H1 (cell line): ENCODE results near the gene PRR23E. TPM values are rescaled to one million over a fixed set of nuclear protein-coding genes. Genes with fewer than 3 reads are reported as not detected.

Experiments
- CTCF ChIA-PET: fragments of 300-600 bp; sonication (Branson Sonifier 250); formaldehyde crosslinking; loops from one replicate; lab custom pipeline; 2021; ENCODE audit not compliant: partially characterized antibody; lab: Charles Lee
- POLR2A ChIA-PET: fragments of 300-600 bp; sonication (Branson Sonifier 250); formaldehyde crosslinking; loops from one replicate; lab custom pipeline; 2021; ENCODE audit warnings: inconsistent platforms; ENCODE audit not compliant: partially characterized antibody; lab: Charles Lee
- DNase-seq, 2 experiments: peaks; one replicate each; pipeline versions ENCODE4 v3.0.0 to v3.0.0-alpha.2; 2010 to 2022; ENCODE audit warnings: low spot score in 2 of 2, low read depth in 1 of 2, mixed read lengths in 1 of 2
- FAIRE-seq: peaks from 2 replicates; lab custom pipeline; 2011; peaks lifted over from hg19 to GRCh38; lab: Jason Lieb, UNC
- H2AFZ ChIP-seq: 2 replicates; pipeline ENCODE4 v1.8.1; 2012; ENCODE audit warnings: low read length, inconsistent platforms
- H2AK5ac ChIP-seq: 2 replicates; pipeline ENCODE4 v1.6.1; 2013; ENCODE audit warnings: low read depth, low read length
- H2BK120ac ChIP-seq: replicated peaks from 2 replicates; pipeline ENCODE3; 2013; ENCODE audit warnings: low read depth, low read length, inconsistent platforms
- H2BK12ac ChIP-seq: 2 replicates; pipeline ENCODE4 v1.6.1; 2013; ENCODE audit warnings: low read depth, low read length
- H2BK15ac ChIP-seq: 2 replicates; pipeline ENCODE4 v1.6.1; 2013; ENCODE audit warnings: low read length
- H2BK20ac ChIP-seq: 2 replicates; pipeline ENCODE4 v1.6.1; 2013; ENCODE audit warnings: low read length
- H2BK5ac ChIP-seq: 2 replicates; pipeline ENCODE4 v1.6.1; 2013; ENCODE audit warnings: low read depth, low read length
- H3K14ac ChIP-seq: 2 replicates; pipeline ENCODE4 v1.6.1; 2013; ENCODE audit warnings: inconsistent platforms; ENCODE audit not compliant: insufficient read length
- H3K18ac ChIP-seq: 2 replicates; pipeline ENCODE4 v1.6.1; 2013; ENCODE audit warnings: low read length; ENCODE audit errors: extremely low read depth
- H3K23ac ChIP-seq: 2 replicates; pipeline ENCODE4 v1.6.1; 2013; ENCODE audit warnings: inconsistent platforms; ENCODE audit not compliant: insufficient read length
- H3K23me2 ChIP-seq: 2 replicates; pipeline ENCODE4 v1.6.1; 2013; ENCODE audit warnings: low read depth, low read length
- H3K27ac ChIP-seq: 2 replicates; pipeline ENCODE4 v1.6.1; 2011; ENCODE audit warnings: low read depth, low read length, inconsistent platforms
- H3K27me3 ChIP-seq, 4 experiments: replicated peaks in 1 of 4; 1 replicate in 1 of 4; 2 replicates in 3 of 4; pipeline versions ENCODE4 v1.6.1 to v1.8.1; 2011 to 2013; ENCODE audit warnings: low read length in 3 of 4, mild to moderate bottlenecking in 3 of 4, inconsistent platforms in 2 of 4, mixed read lengths in 2 of 4, moderate library complexity in 1 of 4; ENCODE audit not compliant: control insufficient read depth in 3 of 4, insufficient read depth in 3 of 4; ENCODE audit errors: extremely low read depth in 1 of 4
- H3K36me3 ChIP-seq, 4 experiments: 2 replicates each; pipeline versions ENCODE4 v1.6.1 to v1.8.1; 2011 to 2013; ENCODE audit warnings: mild to moderate bottlenecking in 4 of 4, low read length in 3 of 4, moderate library complexity in 2 of 4, control low read depth in 1 of 4, inconsistent platforms in 1 of 4; ENCODE audit not compliant: insufficient read depth in 4 of 4, control insufficient read depth in 2 of 4
- H3K4ac ChIP-seq: replicated peaks from 2 replicates; pipeline ENCODE3; 2013; ENCODE audit warnings: low read length, low read depth, mixed read lengths, inconsistent platforms; ENCODE audit not compliant: insufficient read length
- H3K4me1 ChIP-seq, 4 experiments: replicated peaks in 1 of 4; 1 replicate in 1 of 4; 2 replicates in 3 of 4; pipeline versions ENCODE4 v1.6.1 to v1.8.1; 2011 to 2013; ENCODE audit warnings: low read length in 3 of 4, inconsistent platforms in 2 of 4, mixed read lengths in 1 of 4; ENCODE audit not compliant: insufficient read depth in 4 of 4, control insufficient read depth in 3 of 4
- H3K4me2 ChIP-seq, 2 experiments: 2 replicates each; pipeline versions ENCODE4 v1.6.1 to v1.8.1; 2011 to 2013; ENCODE audit warnings: low read depth in 2 of 2, low read length in 2 of 2, control low read depth in 1 of 2, inconsistent platforms in 1 of 2, mild to moderate bottlenecking in 1 of 2; ENCODE audit not compliant: insufficient read depth in 1 of 2
- H3K4me3 ChIP-seq, 4 experiments: fragments of 200-600, 300-600 bp in 1 of 4; sonication (generic), shearing (Covaris generic), sonication (Bioruptor Twin) in 1 of 4; 2 replicates each; pipeline versions ENCODE4 v1.5.1 to v1.8.1; 2011 to 2016; ENCODE audit warnings: low read length in 4 of 4, low read depth in 3 of 4, control low read depth in 2 of 4, inconsistent platforms in 2 of 4, mild to moderate bottlenecking in 2 of 4, mixed read lengths in 1 of 4, moderate library complexity in 1 of 4; ENCODE audit not compliant: insufficient read depth in 2 of 4; ENCODE audit errors: extremely low read depth in 1 of 4
- H3K56ac ChIP-seq: replicated peaks from 2 replicates; pipeline ENCODE3; 2013; ENCODE audit warnings: low read depth, mild to moderate bottlenecking, mixed read lengths, low read length, inconsistent platforms; ENCODE audit not compliant: insufficient read length
- H3K79me1 ChIP-seq: 2 replicates; pipeline ENCODE4 v1.6.1; 2013; ENCODE audit warnings: low read depth, low read length, control low read depth
- H3K79me2 ChIP-seq, 2 experiments: 2 replicates each; pipeline versions ENCODE4 v1.6.1 to v1.8.1; 2012 to 2013; ENCODE audit warnings: low read length in 2 of 2, mild to moderate bottlenecking in 2 of 2, inconsistent platforms in 1 of 2; ENCODE audit not compliant: insufficient read depth in 2 of 2, control insufficient read depth in 1 of 2
- H3K9ac ChIP-seq, 4 experiments: replicated peaks in 1 of 4; 1 replicate in 1 of 4; 2 replicates in 3 of 4; pipeline versions ENCODE4 v1.6.1 to v1.8.1; 2011 to 2013; ENCODE audit warnings: low read depth in 3 of 4, low read length in 3 of 4, control low read depth in 2 of 4, mild to moderate bottlenecking in 2 of 4, moderate library complexity in 2 of 4, inconsistent platforms in 1 of 4; ENCODE audit errors: extremely low read depth in 1 of 4
- H3K9me3 ChIP-seq, 2 experiments: 2 replicates each; pipeline versions ENCODE4 v1.6.1 to v1.8.1; 2012 to 2013; ENCODE audit warnings: mild to moderate bottlenecking in 2 of 2, moderate library complexity in 2 of 2, control low read depth in 1 of 2, inconsistent platforms in 1 of 2, low read depth in 1 of 2, low read length in 1 of 2, mixed read lengths in 1 of 2; ENCODE audit not compliant: insufficient read depth in 2 of 2
- H4K20me1 ChIP-seq, 2 experiments: replicated peaks in 1 of 2; 2 replicates each; pipeline versions ENCODE3 to v1.8.1; 2011 to 2013; ENCODE audit warnings: inconsistent platforms in 2 of 2, low read length in 2 of 2, mild to moderate bottlenecking in 1 of 2; ENCODE audit not compliant: insufficient read depth in 2 of 2, control insufficient read depth in 1 of 2
- H4K5ac ChIP-seq: 2 replicates; pipeline ENCODE4 v1.6.1; 2013; ENCODE audit warnings: low read length, low read depth, mixed read lengths, inconsistent platforms; ENCODE audit not compliant: insufficient read length
- H4K8ac ChIP-seq: 2 replicates; pipeline ENCODE4 v1.8.0; 2013; ENCODE audit warnings: mild to moderate bottlenecking, moderate library complexity, low read length, inconsistent platforms; ENCODE audit not compliant: insufficient read depth; ENCODE audit errors: extremely low read depth
- H4K91ac ChIP-seq: replicated peaks from 2 replicates; pipeline ENCODE3; 2013; ENCODE audit warnings: low read length, mixed read lengths, inconsistent platforms; ENCODE audit not compliant: insufficient read length
- BACH1 ChIP-seq: IDR thresholded peaks from 2 replicates; pipeline ENCODE4 v1.6.1; 2012; ENCODE audit warnings: low read length, improper control_type of control experiment
- EGR1 ChIP-seq: IDR thresholded peaks from 2 replicates; pipeline ENCODE4 v1.6.1; 2011; ENCODE audit warnings: low read depth, low read length, borderline replicate concordance
- EP300 ChIP-seq, 2 experiments: IDR thresholded peaks; 1 replicate in 1 of 2; 2 replicates in 1 of 2; pipeline ENCODE4 v1.6.1; 2011 to 2012; ENCODE audit warnings: low read depth in 2 of 2, low read length in 2 of 2, mild to moderate bottlenecking in 2 of 2, borderline replicate concordance in 1 of 2, inconsistent platforms in 1 of 2, moderate library complexity in 1 of 2
- GABPA ChIP-seq: IDR thresholded peaks from 2 replicates; pipeline ENCODE4 v1.6.1; 2011; ENCODE audit warnings: mild to moderate bottlenecking, low read length, moderate library complexity, borderline replicate concordance; ENCODE audit not compliant: insufficient read depth
- HDAC6 ChIP-seq: IDR thresholded peaks from one replicate; pipeline ENCODE4 v1.7.1; 2012; ENCODE audit warnings: low read depth, mild to moderate bottlenecking, inconsistent platforms, low read length, moderate library complexity
- KDM4A ChIP-seq: IDR thresholded peaks from one replicate; pipeline ENCODE4 v1.7.1; 2012; ENCODE audit warnings: low read depth, mild to moderate bottlenecking, moderate library complexity, low read length, inconsistent platforms; ENCODE audit not compliant: severe bottlenecking
- KDM5A ChIP-seq: fragments of 200-600 bp; IDR thresholded peaks from 2 replicates; pipeline ENCODE4 v1.7.1; 2012; ENCODE audit warnings: mild to moderate bottlenecking, low read length, inconsistent platforms, mixed read lengths
- MAFK ChIP-seq: IDR thresholded peaks from 2 replicates; pipeline ENCODE4 v1.6.1; 2012; ENCODE audit warnings: low read depth, mild to moderate bottlenecking, improper control_type of control experiment, low read length
- POLR2AphosphoS5 ChIP-seq: IDR thresholded peaks from 2 replicates; pipeline ENCODE4 v1.6.1; 2011; ENCODE audit warnings: low read depth, low read length
- TAF1 ChIP-seq: IDR thresholded peaks from 2 replicates; pipeline ENCODE4 v1.6.1; 2011; ENCODE audit warnings: mild to moderate bottlenecking, low read depth, low read length
- TAF7 ChIP-seq: optimal IDR thresholded peaks from 2 replicates; pipeline ENCODE3; 2011; ENCODE audit warnings: low read depth, mild to moderate bottlenecking, inconsistent platforms, low read length, moderate library complexity, borderline replicate concordance
- WGBS, 2 experiments: shearing (Covaris generic) in 1 of 2; methylation state at CpG; one replicate each; pipeline versions ENCODE4 v1.1.6 to v1.1.7; 2013 to 2015; ENCODE audit warnings: low lambda C conversion rate in 2 of 2, mixed read lengths in 2 of 2, inconsistent platforms in 1 of 2, low coverage in 1 of 2, missing lambda C conversion rate in 1 of 2; ENCODE audit not compliant: insufficient replicate concordance in 2 of 2, insufficient coverage in 1 of 2, insufficient read length in 1 of 2; ENCODE audit errors: extremely low coverage in 1 of 2, missing lambda C conversion rate in 1 of 2; 5-methylcytosine and 5-hydroxymethylcytosine counted together
- polyA plus RNA-seq, 7 experiments: library from polyadenylated mRNA; depleted of rRNA in 3 of 7; stranded (reverse) in 5 of 7; unstranded in 2 of 7; fragments of >200 nt in 5 of 7; fragments of 200-250 nt in 2 of 7; gene quantifications; 1 replicate in 5 of 7; 2 replicates in 1 of 7; 4 replicates in 1 of 7; pipeline versions ENCODE4 v1.2.1 to v1.2.3, GENCODE V29; 2011 to 2013; ENCODE audit warnings: missing spikeins in 2 of 7, mixed read lengths in 2 of 7
- total RNA-seq: library from RNA; stranded (reverse); fragmentation: NEBNext Ultra II Directional; extraction: Animal tissue kit (Norgen Biotek cat#: 25700); gene quantifications from 2 replicates; pipeline ENCODE4 v1.2.1, GENCODE V29; 2021
- TF ChIP-seq, protein P1 (sequence below): IDR thresholded peaks from 2 replicates; pipeline ENCODE4 v1.6.1; 2012; ENCODE audit warnings: low read length, inconsistent platforms

Gene PRR23E
- total and polyA plus RNA-seq, 2 of the 8 experiments (the other 6 are each of a cell fraction or from before 2014, with no cell fraction given), result not detected

DNA sequence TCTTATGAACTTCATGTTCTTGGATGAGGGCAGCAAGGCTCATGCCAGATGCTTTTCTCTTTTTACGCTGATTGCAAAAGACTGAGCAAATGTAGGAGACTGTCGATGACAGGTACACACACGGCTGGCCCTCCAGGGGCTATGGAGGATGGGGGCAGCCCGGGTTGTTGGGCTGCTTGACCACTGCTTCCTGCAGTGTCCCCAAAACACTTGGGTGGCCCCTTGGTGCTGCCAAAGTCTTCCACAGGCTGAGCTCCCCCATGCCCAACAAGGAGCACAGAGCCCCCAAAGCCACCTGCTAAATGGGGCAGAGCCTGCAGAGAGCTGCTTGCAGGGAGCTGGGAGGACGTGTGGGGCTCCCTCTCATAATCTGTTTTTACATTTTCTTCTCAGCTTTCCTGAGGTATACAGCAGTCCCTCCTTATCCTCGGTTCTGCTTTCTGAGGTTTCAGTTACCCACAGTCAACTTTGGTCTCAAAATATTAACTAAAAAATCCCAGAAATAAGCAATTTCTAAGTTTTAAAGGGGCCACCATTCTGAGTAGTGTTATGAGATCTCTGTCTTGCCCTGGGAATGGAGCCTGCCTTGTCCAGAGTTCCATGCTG, 7.3 kb downstream of the PRR23E start:
- Histone ChIP-seq H3K27me3 (no peaks in the 10 kb centered on the region), H3K18ac (no peak overlapping the region), H2BK5ac (no peak overlapping the region), H3K36me3 (no peaks in the 10 kb centered on the region), H3K4me2 (no peak overlapping the region), H3K14ac (no peak overlapping the region), H4K5ac (no peak overlapping the region), H2AFZ (no peak overlapping the region), H3K4ac (no peak overlapping the region), H3K4me1 (no peaks in the 10 kb centered on the region), H3K9ac (no peak overlapping the region), H2BK12ac (no peak overlapping the region), H4K20me1 (no peaks in the 10 kb centered on the region), H4K91ac (no peak overlapping the region), H3K27ac (no peak overlapping the region), H3K23ac (no peak overlapping the region), H2BK120ac (no peak overlapping the region), H2BK20ac (no peak overlapping the region), H3K56ac (no peak overlapping the region), H3K79me2 (no peaks in the 10 kb centered on the region), H3K23me2 (no peaks in the 10 kb centered on the region), H3K4me3 (no peak overlapping the region), H3K9me3 (no peaks in the 10 kb centered on the region), H3K79me1 (no peaks in the 10 kb centered on the region), H2BK15ac (no peak overlapping the region), H4K8ac (no peak overlapping the region), H2AK5ac (no peak overlapping the region)
- ChIA-PET CTCF (no interaction called here), POLR2A (no interaction called here)
- FAIRE-seq (no peak), DNase-seq (no peak)
- WGBS, 2 experiments, result 88% methylated on average over 6 of the region's 6 CpGs; no CpG with 5 or more reads in 1 of the 2 experiments
- TF ChIP-seq GABPA (no peak), KDM4A (no peak), TAF7 (no peak), POLR2AphosphoS5 (no peak), TAF1 (no peak), BACH1 (no peak), HDAC6 (no peak), EGR1 (no peak), MAFK (no peak), KDM5A (no peak), EP300 (IDR thresholded peaks at IDR 0.05; ENCODE audit: borderline replicate concordance in 1 of 2, low read depth in 2 of 2, low read length in 2 of 2) (no peak)
- TF ChIP-seq, protein P1, sequence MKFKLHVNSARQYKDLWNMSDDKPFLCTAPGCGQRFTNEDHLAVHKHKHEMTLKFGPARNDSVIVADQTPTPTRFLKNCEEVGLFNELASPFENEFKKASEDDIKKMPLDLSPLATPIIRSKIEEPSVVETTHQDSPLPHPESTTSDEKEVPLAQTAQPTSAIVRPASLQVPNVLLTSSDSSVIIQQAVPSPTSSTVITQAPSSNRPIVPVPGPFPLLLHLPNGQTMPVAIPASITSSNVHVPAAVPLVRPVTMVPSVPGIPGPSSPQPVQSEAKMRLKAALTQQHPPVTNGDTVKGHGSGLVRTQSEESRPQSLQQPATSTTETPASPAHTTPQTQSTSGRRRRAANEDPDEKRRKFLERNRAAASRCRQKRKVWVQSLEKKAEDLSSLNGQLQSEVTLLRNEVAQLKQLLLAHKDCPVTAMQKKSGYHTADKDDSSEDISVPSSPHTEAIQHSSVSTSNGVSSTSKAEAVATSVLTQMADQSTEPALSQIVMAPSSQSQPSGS, result no peak
